GM19238 (cell line): Measurements from ENCODE around the gene LRRC4C.

Source experiments
- DNase-seq: peaks from one replicate; pipeline ENCODE4 v3.0.0; 2011; ENCODE audit warnings: low spot score; ENCODE audit not compliant: insufficient read length

The LRRC4C gene

GRCh38 chr11:41419901-41420300, 39.6 kb downstream of the LRRC4C start:
- no peak for DNase-seq

DNA sequence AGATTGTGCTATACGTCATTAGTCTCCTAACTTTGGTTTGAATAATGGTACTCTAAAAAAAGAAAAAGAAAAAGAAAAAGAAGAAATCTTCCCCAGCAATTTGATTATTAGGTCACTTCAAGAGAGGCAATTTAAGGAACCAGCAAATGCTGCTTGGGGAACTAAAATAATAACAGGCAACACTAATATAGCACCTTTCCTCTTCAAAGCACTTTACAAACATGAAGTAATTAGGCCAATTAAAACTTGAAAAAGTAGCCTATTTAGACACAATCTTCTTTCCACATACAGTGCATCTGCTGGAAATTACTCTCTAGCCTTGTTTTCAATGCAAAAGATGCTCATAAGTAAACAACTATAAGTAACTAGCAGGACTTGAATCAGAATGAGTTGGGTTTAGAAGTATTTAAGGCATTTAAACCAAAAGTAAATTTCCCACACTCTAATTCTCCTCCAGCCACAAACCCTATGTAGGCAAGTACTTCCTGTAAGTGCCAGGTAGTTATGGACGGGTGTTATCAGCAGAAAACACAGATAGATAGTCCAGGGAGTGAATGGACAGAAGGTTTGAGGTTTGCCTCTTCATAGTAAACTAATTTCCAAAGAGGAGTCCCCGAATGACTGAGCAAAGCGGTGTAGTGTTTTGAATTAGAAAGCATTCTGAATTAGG, 44.5 kb downstream of the LRRC4C start:
- DNase-seq, result no peak

GRCh38 chr11:41413843-41414242, 45.6 kb downstream of the LRRC4C start:
- DNase-seq, result no peak

DNA sequence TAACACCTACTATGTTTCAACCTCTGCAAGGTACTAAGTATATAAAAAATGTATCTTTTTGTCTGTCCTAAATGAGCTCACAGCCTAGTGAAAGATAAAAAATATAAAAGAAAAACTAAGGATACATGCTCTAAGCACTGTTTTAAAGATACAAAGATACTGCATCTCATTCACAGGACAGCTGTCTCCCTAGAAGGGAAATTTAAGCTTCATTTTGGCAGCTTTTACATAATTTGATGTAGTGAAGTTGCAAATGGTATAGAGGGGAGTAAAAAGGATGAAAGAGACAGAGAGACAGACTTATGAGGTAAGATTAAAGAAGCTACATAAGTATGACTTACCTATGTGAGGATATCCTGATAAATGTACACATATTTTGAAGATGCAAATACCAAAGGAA, 53.6 kb downstream of the LRRC4C start:
- no peak for DNase-seq

GRCh38 chr11:41404109-41404508, 55.3 kb downstream of the LRRC4C start:
- DNase-seq, result no peak

DNA sequence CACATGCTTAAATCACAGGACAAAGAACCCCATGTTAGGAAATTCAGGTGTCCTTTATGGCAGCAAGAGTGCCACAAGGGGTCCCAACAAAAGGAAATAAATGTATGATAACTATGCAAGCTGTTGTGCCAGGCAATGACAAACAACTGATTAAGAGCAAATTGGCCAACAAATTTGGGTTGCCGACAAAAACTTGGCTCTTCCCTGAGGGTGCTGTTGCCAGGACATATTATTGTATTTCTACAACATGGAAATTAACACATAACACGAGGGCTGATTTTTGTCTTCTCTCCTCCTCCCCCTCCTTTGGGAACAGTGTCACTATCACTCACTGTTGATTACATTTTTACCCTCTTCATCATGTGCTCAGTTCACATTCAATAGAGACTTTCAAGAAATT, 56.0 kb downstream of the LRRC4C start:
- no peak for DNase-seq

DNA sequence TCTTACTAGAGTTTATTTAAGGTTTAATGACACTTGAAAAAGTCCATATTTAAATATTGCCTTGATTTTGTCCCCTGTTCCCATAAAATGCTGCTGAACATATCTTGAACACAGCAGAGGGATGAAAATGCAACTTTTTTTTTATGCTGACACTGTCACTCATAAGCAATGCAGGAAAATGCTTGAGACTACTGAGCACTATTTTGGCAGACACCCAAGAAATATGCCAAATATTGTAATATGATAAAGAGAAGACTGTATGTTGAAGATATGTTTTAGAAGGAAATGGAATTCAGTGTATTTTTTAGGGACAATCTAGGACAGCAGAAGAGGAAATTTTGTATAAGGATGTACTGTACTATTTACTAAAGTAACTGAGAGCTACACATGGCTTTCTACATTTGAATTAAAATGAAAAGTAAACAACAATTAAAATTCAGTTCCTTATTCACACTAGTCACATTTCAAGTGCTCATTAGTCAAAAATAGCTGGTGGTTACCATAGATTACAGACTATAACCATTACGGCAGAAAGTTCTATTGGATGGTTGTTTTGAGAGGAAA, 58.6 kb downstream of the LRRC4C start:
- DNase-seq, result no peak

GRCh38 chr11:41400124-41400523, 59.3 kb downstream of the LRRC4C start:
- DNase-seq, result no peak

DNA sequence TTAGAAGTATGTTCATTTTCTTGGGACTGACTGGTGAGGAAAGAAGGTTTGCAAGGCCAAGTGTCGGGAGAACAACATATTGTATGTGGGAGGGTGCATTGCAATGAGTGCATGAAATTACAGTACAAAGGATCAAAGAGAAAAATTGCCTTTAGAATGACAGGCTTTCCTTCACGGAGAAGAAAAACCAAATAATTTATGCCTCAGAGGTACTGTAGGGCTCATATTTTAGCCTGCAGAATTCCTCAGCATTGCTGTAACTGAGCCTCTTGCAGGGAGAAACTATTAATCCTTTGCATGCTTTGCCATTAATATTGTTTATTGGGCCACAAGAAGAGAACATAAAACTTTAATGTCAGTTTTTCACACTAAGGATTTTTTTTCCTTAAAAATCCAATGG, 60.1 kb downstream of the LRRC4C start:
- no peak for DNase-seq

DNA sequence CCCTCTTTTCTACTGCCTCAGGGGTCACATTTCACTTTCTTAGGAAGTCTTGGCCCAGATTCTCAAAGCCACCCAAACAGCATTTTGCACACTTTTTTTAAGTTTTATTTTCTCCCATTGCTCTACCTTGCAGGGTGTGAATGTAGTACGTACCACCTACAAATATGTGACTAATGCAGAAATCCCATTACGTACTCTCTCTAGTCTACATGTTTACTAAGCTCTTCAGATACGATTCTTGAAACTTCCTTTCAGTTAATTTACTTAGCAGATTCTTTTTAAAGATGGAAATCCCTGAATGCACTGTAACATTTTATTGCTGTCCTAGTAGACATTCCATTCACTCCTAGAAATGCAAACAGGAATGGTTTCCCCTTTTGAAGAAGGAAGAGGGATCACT, 61.3 kb downstream of the LRRC4C start:
- DNase-seq, result no peak

- no peak for DNase-seq
These were observed 64.8 kb downstream of the LRRC4C start for GRCh38 chr11:41394521-41395195.

DNA sequence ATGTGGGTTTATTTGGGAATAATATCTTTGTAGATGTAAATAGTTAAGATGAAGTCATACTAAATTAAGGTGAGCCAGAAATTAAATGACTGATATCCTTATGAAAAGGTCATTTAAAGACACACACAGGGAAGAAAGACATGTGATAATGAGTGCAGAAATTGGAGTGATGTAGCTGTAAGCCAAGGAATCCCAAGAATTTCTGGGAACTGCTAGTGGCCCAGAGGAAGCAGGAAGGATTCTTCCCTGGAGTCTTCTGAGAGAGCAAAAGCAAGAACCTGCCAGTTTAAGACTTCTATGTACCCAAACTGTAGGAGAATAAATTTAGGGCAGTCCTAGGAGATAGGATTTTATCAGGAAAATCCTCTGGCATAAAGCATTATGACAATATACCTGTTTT, 66.9 kb downstream of the LRRC4C start:
- no peak for DNase-seq

GRCh38 chr11:41389623-41390130, 69.8 kb downstream of the LRRC4C start:
- DNase-seq, result no peak

GRCh38 chr11:41384329-41384728, 75.1 kb downstream of the LRRC4C start:
- DNase-seq, result no peak

GRCh38 chr11:41383768-41384167, 75.7 kb downstream of the LRRC4C start:
- no peak for DNase-seq

- no peak for DNase-seq
These were observed 76.5 kb downstream of the LRRC4C start for GRCh38 chr11:41382927-41383326.

- no peak for DNase-seq
These were observed 80.4 kb downstream of the LRRC4C start for GRCh38 chr11:41379084-41379483.

- DNase-seq, result no peak
These were observed 81.6 kb downstream of the LRRC4C start for GRCh38 chr11:41377709-41378394.

GRCh38 chr11:41351825-41352224, 107.6 kb downstream of the LRRC4C start:
- DNase-seq, result no peak

DNA sequence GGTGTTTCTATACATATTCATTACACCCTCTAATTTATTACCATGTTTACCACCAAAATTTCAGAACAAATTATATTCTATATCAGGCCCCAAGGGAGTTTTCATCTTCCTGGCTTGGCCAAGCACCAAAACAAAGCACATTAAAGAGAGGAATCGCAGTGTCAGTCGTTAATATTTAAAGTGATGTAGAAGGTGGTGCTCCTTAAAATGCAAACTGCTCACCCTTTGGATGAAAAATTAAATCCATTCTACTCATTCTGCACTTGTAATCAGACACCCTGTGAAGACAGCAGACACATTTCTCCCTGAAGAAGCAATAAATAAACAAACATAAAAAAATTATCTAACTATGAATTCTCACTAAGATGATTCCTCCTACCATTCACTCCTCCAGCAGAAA, 113.4 kb downstream of the LRRC4C start:
- no peak for DNase-seq

GRCh38 chr11:41334007-41334933, 125.2 kb downstream of the LRRC4C start:
- DNase-seq, result no peak
